Esophagus squamous epithelium (tissue), 5 donors: ENCODE data around the gene FRMPD2. TPM values are rescaled to one million over a fixed set of nuclear protein-coding genes. Genes with fewer than 3 reads are reported as not detected.

Experiments
- DNase-seq: peaks from one replicate; lab custom pipeline; 2025; lab: John Stamatoyannopoulos, UW
- H3K27ac ChIP-seq, 4 donors: fragments of 200-600 bp; sonication (generic); one replicate each; pipeline ENCODE4 v1.5.1; 2016 to 2019; ENCODE audit warnings: mild to moderate bottlenecking in 1 of 4
- H3K27me3 ChIP-seq, 4 donors: fragments of 200-600 bp; sonication (generic); 1 replicate in 3 of 4; 2 replicates in 1 of 4; pipeline versions ENCODE4 v1.5.1 to v1.6.0; 2017 to 2021; ENCODE audit warnings: antibody characterized with exemption in 1 of 4
- H3K36me3 ChIP-seq, 3 donors: fragments of 200-600 bp; sonication (generic); one replicate each; pipeline ENCODE4 v1.5.1; 2016 to 2019
- H3K4me1 ChIP-seq, 3 donors: fragments of 200-600 bp; sonication (generic); one replicate each; pipeline ENCODE4 v1.5.1; 2017 to 2019
- H3K4me3 ChIP-seq, 4 donors: fragments of 200-600 bp; sonication (generic); 1 replicate in 3 of 4; 2 replicates in 1 of 4; pipeline ENCODE4 v1.5.1; 2016 to 2019; ENCODE audit warnings: mild to moderate bottlenecking in 2 of 4, moderate library complexity in 1 of 4
- H3K9me3 ChIP-seq, 3 donors: fragments of 200-600 bp; sonication (generic); one replicate each; pipeline ENCODE4 v1.5.1; 2016 to 2019
- POLR2A ChIP-seq, 4 donors: fragments of 450-650 bp; IDR thresholded peaks; one replicate each; pipeline ENCODE4 v1.6.1; 2017; ENCODE audit warnings: antibody characterized with exemption in 4 of 4, mild to moderate bottlenecking in 4 of 4, moderate library complexity in 3 of 4
- WGBS, 2 donors: methylation state at CpG; one replicate each; pipeline ENCODE4 v1.1.5; 2018; 5-methylcytosine and 5-hydroxymethylcytosine counted together
- intact Hi-C: fragments of 100-400 bp; cut with DNase I; formaldehyde crosslinking; loops from one replicate; pipeline ENCODE4 v1.15.0; 2022
- total RNA-seq, 4 donors: library from RNA; depleted of rRNA; stranded (reverse); fragments of >200 nt; gene quantifications; one replicate each; pipeline ENCODE4 v1.1.0, GENCODE V29; 2016
- TF ChIP-seq, protein P1 (sequence below), 6 experiments: fragments of 450-650 bp in 4 of 6; fragments of 200-600 bp in 2 of 6; sonication (generic) in 2 of 6; IDR thresholded peaks; one replicate each; pipeline ENCODE4 v1.5.1; 2016 to 2019; ENCODE audit warnings: antibody characterized with exemption in 6 of 6, mild to moderate bottlenecking in 4 of 6, moderate library complexity in 4 of 6
- donor health status: DM: yes; HTN: yes; CAD: no.

The FRMPD2 gene
- total RNA-seq, 4 donors from 2014 or later = not detected

DNA sequence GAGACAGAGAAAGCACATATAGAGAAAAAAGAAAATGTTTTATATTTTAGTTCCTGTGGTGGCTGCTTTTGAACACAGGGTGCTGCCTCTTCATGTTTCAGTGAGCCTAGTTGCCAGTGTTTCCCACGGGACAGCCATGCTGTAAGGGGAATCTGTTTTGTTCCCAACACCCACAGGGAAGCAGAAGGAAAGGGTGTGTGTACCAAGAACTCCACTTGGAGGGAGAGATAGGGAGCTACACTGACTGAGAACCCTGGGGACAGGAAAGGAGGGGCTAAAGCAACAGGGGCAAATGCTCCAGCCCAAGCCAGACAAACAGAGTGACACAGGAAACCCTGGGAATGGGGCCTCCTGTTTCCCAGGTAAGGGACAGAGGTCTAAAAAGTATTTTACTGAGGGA, 40.2 kb downstream of the FRMPD2 start:
- Histone ChIP-seq H3K4me3 (no peak overlapping the region), H3K9me3 (no peaks in the 10 kb centered on the region), H3K4me1 (no peaks in the 10 kb centered on the region), H3K36me3 (no peaks in the 10 kb centered on the region), H3K27ac (no peak overlapping the region), H3K27me3 (no peaks in the 10 kb centered on the region)
- TF ChIP-seq, protein P1, sequence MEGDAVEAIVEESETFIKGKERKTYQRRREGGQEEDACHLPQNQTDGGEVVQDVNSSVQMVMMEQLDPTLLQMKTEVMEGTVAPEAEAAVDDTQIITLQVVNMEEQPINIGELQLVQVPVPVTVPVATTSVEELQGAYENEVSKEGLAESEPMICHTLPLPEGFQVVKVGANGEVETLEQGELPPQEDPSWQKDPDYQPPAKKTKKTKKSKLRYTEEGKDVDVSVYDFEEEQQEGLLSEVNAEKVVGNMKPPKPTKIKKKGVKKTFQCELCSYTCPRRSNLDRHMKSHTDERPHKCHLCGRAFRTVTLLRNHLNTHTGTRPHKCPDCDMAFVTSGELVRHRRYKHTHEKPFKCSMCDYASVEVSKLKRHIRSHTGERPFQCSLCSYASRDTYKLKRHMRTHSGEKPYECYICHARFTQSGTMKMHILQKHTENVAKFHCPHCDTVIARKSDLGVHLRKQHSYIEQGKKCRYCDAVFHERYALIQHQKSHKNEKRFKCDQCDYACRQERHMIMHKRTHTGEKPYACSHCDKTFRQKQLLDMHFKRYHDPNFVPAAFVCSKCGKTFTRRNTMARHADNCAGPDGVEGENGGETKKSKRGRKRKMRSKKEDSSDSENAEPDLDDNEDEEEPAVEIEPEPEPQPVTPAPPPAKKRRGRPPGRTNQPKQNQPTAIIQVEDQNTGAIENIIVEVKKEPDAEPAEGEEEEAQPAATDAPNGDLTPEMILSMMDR (IDR thresholded peaks at IDR 0.05) = no peak
- TF ChIP-seq POLR2A (IDR thresholded peaks at IDR 0.05) = no peak
- 31 to 60% methylated on average over 1 of the region's 1 CpG for WGBS, 2 donors
- no peak for DNase-seq
- intact Hi-C loops = no loop called here

DNA sequence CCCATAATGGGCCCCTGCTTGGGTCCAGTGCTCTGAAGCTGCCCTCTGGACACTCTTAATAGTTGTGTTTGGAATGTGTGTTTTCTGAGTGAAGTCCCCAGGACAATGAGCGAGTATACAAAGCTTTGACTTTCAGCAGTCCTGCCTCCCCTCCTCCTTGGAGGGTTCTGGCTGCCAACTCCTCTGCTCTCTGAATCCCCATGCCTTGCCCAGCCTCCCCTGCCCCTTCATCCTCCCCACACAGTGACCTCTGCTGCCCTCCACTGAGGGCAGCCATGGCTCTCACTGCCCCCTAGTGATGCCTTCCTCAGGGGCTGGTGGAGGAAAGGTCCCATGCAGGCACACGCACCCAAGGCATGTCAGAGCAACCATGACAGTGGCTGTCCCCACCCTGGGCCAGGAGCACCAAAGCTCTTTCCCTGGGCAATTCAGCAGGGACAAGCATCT, 40.9 kb downstream of the FRMPD2 start:
- H3K4me3 ChIP-seq = no peak overlapping the region
- TF ChIP-seq, protein P1 (IDR thresholded peaks at IDR 0.05) = no peak
- no peak for TF ChIP-seq POLR2A (IDR thresholded peaks at IDR 0.05)
- no peaks in the 10 kb centered on the region for H3K4me1 ChIP-seq
- no peaks in the 10 kb centered on the region for H3K9me3 ChIP-seq
- intact Hi-C loops = no loop called here
- no peaks in the 10 kb centered on the region for H3K36me3 ChIP-seq
- no peak for DNase-seq
- no peak overlapping the region for H3K27ac ChIP-seq
- 79% methylated on average over 2 of the region's 2 CpGs; no CpG with 5 or more reads in 1 of the 2 donors for WGBS, 2 donors
- no peaks in the 10 kb centered on the region for H3K27me3 ChIP-seq

- intact Hi-C loops = no loop called here
- TF ChIP-seq, protein P1 (IDR thresholded peaks at IDR 0.05) = no peak
- TF ChIP-seq POLR2A (IDR thresholded peaks at IDR 0.05) = no peak
- DNase-seq = no peak
- no peaks in the 10 kb centered on the region for H3K9me3 ChIP-seq
- H3K27ac ChIP-seq = no peak overlapping the region
- no peaks in the 10 kb centered on the region for H3K27me3 ChIP-seq
- WGBS, 2 donors = 43 to 100% methylated on average over 1 of the region's 3 CpGs
- H3K4me3 ChIP-seq = no peak overlapping the region
- no peaks in the 10 kb centered on the region for H3K4me1 ChIP-seq
- no peaks in the 10 kb centered on the region for H3K36me3 ChIP-seq
These were observed 41.6 kb downstream of the FRMPD2 start for GRCh38 chr10:48232717-48233447.

DNA sequence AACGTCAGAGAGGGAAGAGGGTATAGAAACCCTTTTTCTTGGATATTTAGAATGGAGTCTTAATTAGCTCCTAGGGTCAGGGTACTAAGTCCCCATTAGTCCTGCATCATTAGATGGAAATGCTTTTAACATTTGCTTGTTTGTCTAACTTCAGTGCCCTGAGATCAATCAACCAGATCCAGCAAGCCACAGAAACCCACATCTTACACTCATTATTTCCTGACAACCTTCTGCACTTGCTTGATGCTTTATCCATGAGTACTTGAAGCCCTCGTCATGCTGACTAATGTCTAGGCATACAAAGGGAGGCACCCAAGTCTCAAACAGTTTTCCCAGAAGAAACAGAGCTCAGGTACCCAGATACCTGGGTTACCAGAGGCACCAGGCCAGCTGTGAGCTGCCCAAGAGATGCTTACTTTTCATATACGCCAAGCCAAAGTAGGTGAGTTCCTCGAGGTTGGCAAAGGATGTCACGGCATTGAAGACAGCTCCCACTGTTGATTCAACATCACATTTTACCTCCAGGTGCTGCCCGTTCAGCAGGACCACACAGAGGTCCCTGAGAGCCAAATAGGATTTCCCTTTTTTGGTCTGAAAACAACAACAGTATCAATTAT, 42.7 kb downstream of the FRMPD2 start:
- TF ChIP-seq, protein P1 (IDR thresholded peaks at IDR 0.05) = no peak
- no peak for DNase-seq
- WGBS, 2 donors = 55 to 65% methylated on average over 6 of the region's 6 CpGs
- no peak overlapping the region for H3K27ac ChIP-seq
- H3K36me3 ChIP-seq = no peaks in the 10 kb centered on the region
- H3K9me3 ChIP-seq = no peaks in the 10 kb centered on the region
- no peak overlapping the region for H3K4me3 ChIP-seq
- intact Hi-C loops = no loop called here
- H3K27me3 ChIP-seq = no peaks in the 10 kb centered on the region
- no peaks in the 10 kb centered on the region for H3K4me1 ChIP-seq

- no peak for DNase-seq
- no peak overlapping the region for H3K27ac ChIP-seq
- TF ChIP-seq, protein P1 (IDR thresholded peaks at IDR 0.05) = no peak
- TF ChIP-seq POLR2A (IDR thresholded peaks at IDR 0.05) = no peak
- WGBS, 2 donors = 81 to 84% methylated on average over 2 of the region's 2 CpGs
- intact Hi-C loops = no loop called here
- no peaks in the 10 kb centered on the region for H3K27me3 ChIP-seq
- H3K4me1 ChIP-seq = no peaks in the 10 kb centered on the region
- H3K9me3 ChIP-seq = no peaks in the 10 kb centered on the region
- H3K4me3 ChIP-seq = no peak overlapping the region
- H3K36me3 ChIP-seq = no peaks in the 10 kb centered on the region
These were observed 43.3 kb downstream of the FRMPD2 start for GRCh38 chr10:48231178-48231577.
